ENCODE results near the gene HMGN5.

HMGN5 gene

DNA sequence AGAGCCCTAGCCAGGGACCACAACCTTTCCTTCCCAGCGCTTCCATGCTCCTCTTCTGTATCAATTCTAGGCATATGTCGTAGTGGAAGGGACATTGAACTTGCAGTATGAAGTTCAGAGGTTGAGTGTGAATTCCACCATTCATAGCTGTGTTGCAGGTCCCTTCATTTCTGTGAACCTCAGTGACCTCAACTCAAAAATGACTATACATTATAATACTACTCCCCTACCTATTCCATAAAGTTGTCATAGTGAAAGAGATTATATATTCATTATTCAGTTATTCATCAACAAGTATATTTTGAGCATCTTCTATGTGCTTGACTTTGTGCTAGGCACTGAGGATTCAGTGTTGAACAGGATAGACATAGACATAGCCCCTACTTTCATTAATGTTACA is 28.2 kb upstream of the HMGN5 start:
- TF ChIP-seq, protein P1, sequence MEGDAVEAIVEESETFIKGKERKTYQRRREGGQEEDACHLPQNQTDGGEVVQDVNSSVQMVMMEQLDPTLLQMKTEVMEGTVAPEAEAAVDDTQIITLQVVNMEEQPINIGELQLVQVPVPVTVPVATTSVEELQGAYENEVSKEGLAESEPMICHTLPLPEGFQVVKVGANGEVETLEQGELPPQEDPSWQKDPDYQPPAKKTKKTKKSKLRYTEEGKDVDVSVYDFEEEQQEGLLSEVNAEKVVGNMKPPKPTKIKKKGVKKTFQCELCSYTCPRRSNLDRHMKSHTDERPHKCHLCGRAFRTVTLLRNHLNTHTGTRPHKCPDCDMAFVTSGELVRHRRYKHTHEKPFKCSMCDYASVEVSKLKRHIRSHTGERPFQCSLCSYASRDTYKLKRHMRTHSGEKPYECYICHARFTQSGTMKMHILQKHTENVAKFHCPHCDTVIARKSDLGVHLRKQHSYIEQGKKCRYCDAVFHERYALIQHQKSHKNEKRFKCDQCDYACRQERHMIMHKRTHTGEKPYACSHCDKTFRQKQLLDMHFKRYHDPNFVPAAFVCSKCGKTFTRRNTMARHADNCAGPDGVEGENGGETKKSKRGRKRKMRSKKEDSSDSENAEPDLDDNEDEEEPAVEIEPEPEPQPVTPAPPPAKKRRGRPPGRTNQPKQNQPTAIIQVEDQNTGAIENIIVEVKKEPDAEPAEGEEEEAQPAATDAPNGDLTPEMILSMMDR (IDR thresholded peaks at IDR 0.05; ENCODE audit: extremely low read depth, missing control alignments), result no peak
- DNase-seq (ENCODE audit: low spot score), result no peak

DNA sequence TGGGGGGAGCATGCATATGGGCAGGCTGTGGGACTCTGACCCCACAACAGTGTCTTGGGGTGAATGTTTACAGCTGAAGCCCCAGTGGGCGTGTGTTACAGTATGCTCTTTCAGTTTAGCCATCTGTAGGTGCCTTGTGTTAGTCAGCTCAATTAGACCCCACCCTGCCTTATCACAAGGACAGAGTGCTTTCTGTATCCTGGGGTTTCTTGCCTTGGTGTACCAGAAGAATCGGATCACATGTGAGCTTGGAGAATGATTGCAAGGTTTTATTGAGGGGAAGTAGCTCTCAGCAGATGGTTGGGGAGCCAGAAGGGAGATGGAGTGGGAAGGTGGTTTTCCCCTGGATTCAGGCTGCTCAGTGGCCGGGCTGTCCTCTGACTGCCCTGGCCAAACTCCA is 27.5 kb upstream of the HMGN5 start:
- TF ChIP-seq, protein P1 (IDR thresholded peaks at IDR 0.05; ENCODE audit: extremely low read depth, missing control alignments), result no peak
- DNase-seq (ENCODE audit: low spot score), result no peak

DNA sequence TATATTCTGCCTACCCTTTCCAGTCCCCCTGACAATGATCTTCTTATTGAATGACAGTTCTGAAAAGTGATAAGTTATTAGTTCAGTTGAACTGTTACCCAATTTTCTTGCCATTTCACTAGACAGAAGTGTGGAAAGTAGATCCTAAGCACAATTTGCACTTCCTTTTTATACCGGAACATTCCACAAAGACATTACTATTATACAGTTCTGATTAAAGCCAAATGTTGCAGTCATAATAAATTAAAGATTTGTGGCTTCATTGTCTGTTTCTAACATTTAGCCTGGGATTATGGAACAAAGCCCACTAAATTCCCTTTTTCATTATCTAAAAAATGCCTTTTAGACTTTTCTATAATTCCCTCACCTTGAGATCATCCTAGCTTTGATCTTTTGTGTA is 14.0 kb upstream of the HMGN5 start:
- no peak for DNase-seq (ENCODE audit: low spot score)
- TF ChIP-seq, protein P1 (IDR thresholded peaks at IDR 0.05; ENCODE audit: extremely low read depth, missing control alignments), result no peak

DNA sequence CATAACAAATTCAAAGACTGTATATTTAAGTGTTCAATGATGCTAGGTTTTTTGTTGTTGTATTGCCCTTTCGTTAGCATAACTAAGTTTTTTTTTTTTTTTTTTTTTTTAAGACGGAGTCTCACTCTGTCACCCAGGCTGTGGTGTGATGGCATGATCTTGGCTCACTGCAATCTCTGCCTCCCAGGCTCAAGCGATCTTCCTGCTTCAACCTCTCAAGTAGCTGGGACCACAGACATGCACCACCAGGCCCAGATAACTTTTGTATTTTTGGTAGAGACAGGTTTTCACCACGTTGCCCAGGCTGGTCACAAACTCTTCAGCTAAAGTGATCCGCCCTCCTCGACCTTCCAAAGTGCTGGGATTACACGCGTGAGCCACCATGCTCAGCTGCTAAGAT is 7.2 kb upstream of the HMGN5 start:
- DNase-seq (ENCODE audit: low spot score), result no peak
- TF ChIP-seq, protein P1 (IDR thresholded peaks at IDR 0.05; ENCODE audit: extremely low read depth, missing control alignments), result no peak

DNA sequence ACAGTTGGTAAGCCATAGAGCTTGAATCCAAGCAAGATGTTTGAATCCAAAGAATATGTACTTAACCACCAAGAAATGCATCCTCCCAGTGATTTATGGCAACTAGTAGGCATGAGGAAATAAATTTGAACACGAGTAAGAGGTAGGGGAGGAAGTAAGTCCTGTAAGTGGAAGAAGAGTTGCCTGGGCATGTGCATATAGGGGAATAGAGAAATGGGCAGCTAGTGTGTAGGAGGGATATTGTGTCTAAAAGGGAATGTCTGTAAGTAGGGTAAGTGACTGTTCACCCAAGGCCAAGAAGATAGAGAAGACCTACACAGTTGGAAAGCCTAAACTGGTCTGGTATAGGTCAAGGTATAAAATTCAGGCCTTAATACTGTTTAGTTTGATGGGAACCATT is 4.8 kb upstream of the HMGN5 start:
- DNase-seq (ENCODE audit: low spot score), result no peak
- TF ChIP-seq, protein P1 (IDR thresholded peaks at IDR 0.05; ENCODE audit: extremely low read depth, missing control alignments), result no peak

DNA sequence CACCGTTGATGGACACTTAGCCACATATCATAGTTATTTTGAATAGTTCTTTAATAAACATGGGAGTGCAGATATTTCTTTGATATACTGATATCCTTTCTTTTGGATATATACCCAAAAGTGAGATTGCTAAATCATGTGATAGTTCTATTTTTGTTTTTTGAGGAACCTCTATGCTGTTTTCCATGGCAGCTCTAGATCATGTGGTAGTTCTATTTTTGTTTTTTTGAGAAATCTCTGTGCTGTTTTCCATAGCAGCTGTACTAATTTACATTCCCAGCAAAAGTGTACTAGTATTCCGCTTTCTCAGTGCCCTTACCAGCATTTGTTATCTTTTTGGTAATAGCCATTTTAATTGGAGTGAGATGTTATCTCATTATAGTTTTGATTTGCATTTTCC is 3.8 kb upstream of the HMGN5 start:
- no peak for DNase-seq (ENCODE audit: low spot score)
- TF ChIP-seq, protein P1 (IDR thresholded peaks at IDR 0.05; ENCODE audit: extremely low read depth, missing control alignments), result no peak

DNA sequence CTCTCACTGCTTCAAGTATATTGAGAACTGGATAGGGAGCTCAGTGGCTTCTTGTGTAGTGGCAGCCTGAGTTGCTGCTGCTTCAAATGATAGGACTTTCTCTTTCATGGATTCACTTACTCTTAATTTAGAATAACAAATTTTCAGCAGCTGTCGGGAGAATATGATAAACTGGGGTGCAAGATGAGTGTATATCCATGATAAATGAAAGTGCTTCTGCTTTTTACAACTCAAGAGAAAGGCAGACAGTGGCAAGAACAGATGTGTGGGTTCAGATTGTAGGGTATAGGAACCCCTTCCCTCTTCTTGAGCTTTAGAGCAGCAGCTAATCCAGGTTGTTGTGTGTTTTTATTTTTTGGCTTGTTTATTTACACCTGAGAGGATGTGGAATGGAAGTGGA is 1.2 kb upstream of the HMGN5 start:
- TF ChIP-seq, protein P1 (IDR thresholded peaks at IDR 0.05; ENCODE audit: extremely low read depth, missing control alignments), result no peak
- DNase-seq (ENCODE audit: low spot score), result no peak
